Neural cell (in vitro differentiated cells): Measurements from ENCODE around the gene INTS11. TPM values are rescaled to one million over a fixed set of nuclear protein-coding genes. Genes with fewer than 3 reads are reported as not detected.

ENCODE experiments used
- H2AFZ ChIP-seq: fragments of 200-600, 300-800 bp; sonication (generic), shearing (Covaris generic); 2 replicates; pipeline ENCODE4 v1.6.0; 2014; ENCODE audit warnings: low read depth, mild to moderate bottlenecking, antibody characterized with exemption, low read length, moderate library complexity
- H3F3A ChIP-seq: fragments of 200-600 bp; shearing (Covaris generic); 2 replicates; pipeline ENCODE4 v1.6.1; 2016; ENCODE audit warnings: mild to moderate bottlenecking, moderate library complexity, mixed read lengths, antibody characterized with exemption, low read length; ENCODE audit not compliant: insufficient read depth, poor library complexity, severe bottlenecking
- H3K27ac ChIP-seq: fragments of 200-600, 300-800 bp; sonication (generic), shearing (Covaris generic); 2 replicates; pipeline ENCODE4 v1.5.1; 2014; ENCODE audit warnings: mild to moderate bottlenecking, low read length, moderate library complexity
- H3K27me3 ChIP-seq: fragments of 300-800, 200-600 bp; sonication (generic), shearing (Covaris generic); 2 replicates; pipeline ENCODE4 v1.6.0; 2014; ENCODE audit warnings: mild to moderate bottlenecking, low read depth, low read length, moderate library complexity; ENCODE audit not compliant: insufficient read depth
- H3K36me3 ChIP-seq: fragments of 300-800, 200-600 bp; sonication (generic), shearing (Covaris generic); 2 replicates; pipeline ENCODE4 v1.5.1; 2014; ENCODE audit warnings: mild to moderate bottlenecking, antibody characterized with exemption, low read length, moderate library complexity; ENCODE audit not compliant: insufficient read depth
- H3K4me2 ChIP-seq: fragments of 300-800, 200-600 bp; sonication (generic), shearing (Covaris generic); 2 replicates; pipeline ENCODE4 v1.6.0; 2014; ENCODE audit warnings: mild to moderate bottlenecking, low read length
- H3K4me3 ChIP-seq: fragments of 300-800, 200-600 bp; sonication (generic), shearing (Covaris generic); 2 replicates; pipeline ENCODE4 v1.5.1; 2014; ENCODE audit warnings: mild to moderate bottlenecking, low read length, moderate library complexity
- H3K79me2 ChIP-seq: fragments of 200-600 bp; shearing (Covaris generic); replicated peaks from 2 replicates; pipeline ENCODE4 v1.6.0; 2014; ENCODE audit warnings: mild to moderate bottlenecking, low read length, moderate library complexity; ENCODE audit not compliant: insufficient read depth
- H3K9ac ChIP-seq: fragments of 300-800, 200-600 bp; sonication (generic), shearing (Covaris generic); 2 replicates; pipeline ENCODE4 v1.6.1; 2016; ENCODE audit warnings: mild to moderate bottlenecking, low read length, mixed read lengths
- H3K9me2 ChIP-seq: fragments of 200-600 bp; shearing (Covaris generic); 2 replicates; pipeline ENCODE4 v1.6.1; 2016; ENCODE audit warnings: mild to moderate bottlenecking, low read length, mixed read lengths; ENCODE audit not compliant: insufficient read depth
- H3K9me3 ChIP-seq: fragments of 200-600, 300-800 bp; sonication (generic), shearing (Covaris generic); 2 replicates; pipeline ENCODE4 v1.6.1; 2016; ENCODE audit warnings: mild to moderate bottlenecking, mixed run types, low read length, moderate library complexity, mixed read lengths
- H4K20me1 ChIP-seq: fragments of 200-600 bp; shearing (Covaris generic); 2 replicates; pipeline ENCODE4 v1.6.1; 2016; ENCODE audit warnings: mild to moderate bottlenecking, mixed run types; ENCODE audit not compliant: insufficient read depth
- EP300 ChIP-seq: fragments of 450-650 bp; conservative IDR thresholded peaks from 2 replicates; pipeline ENCODE4 v1.6.1; 2014; ENCODE audit warnings: antibody characterized with exemption, mild to moderate bottlenecking, moderate library complexity; ENCODE audit not compliant: poor library complexity, severe bottlenecking
- EZH2 ChIP-seq: fragments of 200-600, 300-800 bp; shearing (Covaris generic), sonication (generic); IDR thresholded peaks from 2 replicates; pipeline ENCODE4 v1.6.1; 2014; ENCODE audit warnings: antibody characterized with exemption, low read length, borderline replicate concordance, mild to moderate bottlenecking; ENCODE audit not compliant: insufficient read depth, poor library complexity, severe bottlenecking
- MXI1 ChIP-seq: fragments of 450-650 bp; conservative IDR thresholded peaks from 2 replicates; pipeline ENCODE4 v1.6.1; 2014; ENCODE audit warnings: antibody characterized with exemption, mild to moderate bottlenecking; ENCODE audit not compliant: poor library complexity, severe bottlenecking
- POLR2AphosphoS5 ChIP-seq: IDR thresholded peaks from 2 replicates; pipeline ENCODE4 v1.6.1; 2012
- RAD21 ChIP-seq: fragments of 450-650 bp; conservative IDR thresholded peaks from 2 replicates; pipeline ENCODE4 v1.6.1; 2014; ENCODE audit warnings: antibody characterized with exemption, mild to moderate bottlenecking, moderate library complexity
- SMC3 ChIP-seq: fragments of 450-650 bp; conservative IDR thresholded peaks from 2 replicates; pipeline ENCODE4 v1.6.1; 2014; ENCODE audit warnings: antibody characterized with exemption, mild to moderate bottlenecking, moderate library complexity; ENCODE audit not compliant: poor library complexity
- TAF1 ChIP-seq: IDR thresholded peaks from 2 replicates; pipeline ENCODE4 v1.6.1; 2012; ENCODE audit warnings: low read depth
- polyA plus RNA-seq: library from polyadenylated mRNA; depleted of rRNA; stranded (reverse); fragments of >200 nt; gene quantifications from 2 replicates; pipeline ENCODE4 v1.2.3, GENCODE V29; 2014
- TF ChIP-seq, protein P1 (sequence below): fragments of 450-650 bp; IDR thresholded peaks from 2 replicates; pipeline ENCODE4 v1.5.1; 2014; ENCODE audit warnings: antibody characterized with exemption, mild to moderate bottlenecking, moderate library complexity; ENCODE audit not compliant: poor library complexity, severe bottlenecking
- TF ChIP-seq, protein P2 (sequence below): IDR thresholded peaks from 2 replicates; pipeline ENCODE4 v1.6.1; 2012; ENCODE audit warnings: borderline replicate concordance

INTS11 gene
- polyA plus RNA-seq, 1 donor from 2014 or later, result 131 TPM

GRCh38 chr1:1296070-1297061, 28.1 kb downstream of the INTS11 start:
- no peaks in the 10 kb centered on the region for H3K79me2 ChIP-seq
- H3K36me3 ChIP-seq, result no peaks in the 10 kb centered on the region

GRCh38 chr1:1295154-1295923, 29.1 kb downstream of the INTS11 start:
- Histone ChIP-seq H3F3A (no peaks in the 10 kb centered on the region), H3K4me2 (no peak overlapping the region), H3K4me3 (no peak overlapping the region), H4K20me1 (no peaks in the 10 kb centered on the region), H3K27me3 (no peaks in the 10 kb centered on the region), H3K9me3 (no peaks in the 10 kb centered on the region), H3K36me3 (no peaks in the 10 kb centered on the region), H3K9ac (no peak overlapping the region), H3K79me2 (no peaks in the 10 kb centered on the region), H3K27ac (no peak overlapping the region), H2AFZ (no peak overlapping the region), H3K9me2 (no peaks in the 10 kb centered on the region)
- TF ChIP-seq POLR2AphosphoS5 (no peak), MXI1 (no peak), EP300 (no peak), TAF1 (no peak), EZH2 (no peak), RAD21 (no peak)

More at GRCh38 chr1:1296070-1297061, 28.1 kb downstream of the INTS11 start:
- H4K20me1 ChIP-seq, result no peaks in the 10 kb centered on the region
- no peak for TF ChIP-seq EZH2
- no peak for TF ChIP-seq POLR2AphosphoS5
- no peak for TF ChIP-seq TAF1
- no peak for TF ChIP-seq SMC3
- no peak for TF ChIP-seq RAD21
- TF ChIP-seq, protein P1, sequence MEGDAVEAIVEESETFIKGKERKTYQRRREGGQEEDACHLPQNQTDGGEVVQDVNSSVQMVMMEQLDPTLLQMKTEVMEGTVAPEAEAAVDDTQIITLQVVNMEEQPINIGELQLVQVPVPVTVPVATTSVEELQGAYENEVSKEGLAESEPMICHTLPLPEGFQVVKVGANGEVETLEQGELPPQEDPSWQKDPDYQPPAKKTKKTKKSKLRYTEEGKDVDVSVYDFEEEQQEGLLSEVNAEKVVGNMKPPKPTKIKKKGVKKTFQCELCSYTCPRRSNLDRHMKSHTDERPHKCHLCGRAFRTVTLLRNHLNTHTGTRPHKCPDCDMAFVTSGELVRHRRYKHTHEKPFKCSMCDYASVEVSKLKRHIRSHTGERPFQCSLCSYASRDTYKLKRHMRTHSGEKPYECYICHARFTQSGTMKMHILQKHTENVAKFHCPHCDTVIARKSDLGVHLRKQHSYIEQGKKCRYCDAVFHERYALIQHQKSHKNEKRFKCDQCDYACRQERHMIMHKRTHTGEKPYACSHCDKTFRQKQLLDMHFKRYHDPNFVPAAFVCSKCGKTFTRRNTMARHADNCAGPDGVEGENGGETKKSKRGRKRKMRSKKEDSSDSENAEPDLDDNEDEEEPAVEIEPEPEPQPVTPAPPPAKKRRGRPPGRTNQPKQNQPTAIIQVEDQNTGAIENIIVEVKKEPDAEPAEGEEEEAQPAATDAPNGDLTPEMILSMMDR, result no peak
- TF ChIP-seq, protein P2, sequence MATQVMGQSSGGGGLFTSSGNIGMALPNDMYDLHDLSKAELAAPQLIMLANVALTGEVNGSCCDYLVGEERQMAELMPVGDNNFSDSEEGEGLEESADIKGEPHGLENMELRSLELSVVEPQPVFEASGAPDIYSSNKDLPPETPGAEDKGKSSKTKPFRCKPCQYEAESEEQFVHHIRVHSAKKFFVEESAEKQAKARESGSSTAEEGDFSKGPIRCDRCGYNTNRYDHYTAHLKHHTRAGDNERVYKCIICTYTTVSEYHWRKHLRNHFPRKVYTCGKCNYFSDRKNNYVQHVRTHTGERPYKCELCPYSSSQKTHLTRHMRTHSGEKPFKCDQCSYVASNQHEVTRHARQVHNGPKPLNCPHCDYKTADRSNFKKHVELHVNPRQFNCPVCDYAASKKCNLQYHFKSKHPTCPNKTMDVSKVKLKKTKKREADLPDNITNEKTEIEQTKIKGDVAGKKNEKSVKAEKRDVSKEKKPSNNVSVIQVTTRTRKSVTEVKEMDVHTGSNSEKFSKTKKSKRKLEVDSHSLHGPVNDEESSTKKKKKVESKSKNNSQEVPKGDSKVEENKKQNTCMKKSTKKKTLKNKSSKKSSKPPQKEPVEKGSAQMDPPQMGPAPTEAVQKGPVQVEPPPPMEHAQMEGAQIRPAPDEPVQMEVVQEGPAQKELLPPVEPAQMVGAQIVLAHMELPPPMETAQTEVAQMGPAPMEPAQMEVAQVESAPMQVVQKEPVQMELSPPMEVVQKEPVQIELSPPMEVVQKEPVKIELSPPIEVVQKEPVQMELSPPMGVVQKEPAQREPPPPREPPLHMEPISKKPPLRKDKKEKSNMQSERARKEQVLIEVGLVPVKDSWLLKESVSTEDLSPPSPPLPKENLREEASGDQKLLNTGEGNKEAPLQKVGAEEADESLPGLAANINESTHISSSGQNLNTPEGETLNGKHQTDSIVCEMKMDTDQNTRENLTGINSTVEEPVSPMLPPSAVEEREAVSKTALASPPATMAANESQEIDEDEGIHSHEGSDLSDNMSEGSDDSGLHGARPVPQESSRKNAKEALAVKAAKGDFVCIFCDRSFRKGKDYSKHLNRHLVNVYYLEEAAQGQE, result no peak
- TF ChIP-seq MXI1, result no peak
- no peak for TF ChIP-seq EP300
- no peak overlapping the region for H3K4me3 ChIP-seq
- no peaks in the 10 kb centered on the region for H3F3A ChIP-seq
- no peak overlapping the region for H2AFZ ChIP-seq
- H3K9me2 ChIP-seq, result no peaks in the 10 kb centered on the region
- H3K4me2 ChIP-seq, result no peak overlapping the region
- no peaks in the 10 kb centered on the region for H3K27me3 ChIP-seq
- no peak overlapping the region for H3K9ac ChIP-seq
- H3K27ac ChIP-seq, result no peak overlapping the region
- no peaks in the 10 kb centered on the region for H3K9me3 ChIP-seq
